PFSK-1 (cell line): ENCODE results near the gene VPS26B.

Experiments
- POLR2AphosphoS5 ChIP-seq: IDR thresholded peaks from 2 replicates; pipeline ENCODE4 v1.6.1; 2012; ENCODE audit warnings: low read depth, mild to moderate bottlenecking, control low read depth, low read length, moderate library complexity
- TAF1 ChIP-seq: IDR thresholded peaks from 2 replicates; pipeline ENCODE4 v1.6.1; 2012; ENCODE audit warnings: low read length, control low read depth, borderline replicate concordance; ENCODE audit not compliant: insufficient read depth

- TF ChIP-seq POLR2AphosphoS5 = no peak
- TF ChIP-seq TAF1 = no peak
Observed at GRCh38 chr11:134240592-134240991, 16.1 kb downstream of the VPS26B start.
